Measurements from ENCODE around the gene NOL8.

Gene NOL8

DNA sequence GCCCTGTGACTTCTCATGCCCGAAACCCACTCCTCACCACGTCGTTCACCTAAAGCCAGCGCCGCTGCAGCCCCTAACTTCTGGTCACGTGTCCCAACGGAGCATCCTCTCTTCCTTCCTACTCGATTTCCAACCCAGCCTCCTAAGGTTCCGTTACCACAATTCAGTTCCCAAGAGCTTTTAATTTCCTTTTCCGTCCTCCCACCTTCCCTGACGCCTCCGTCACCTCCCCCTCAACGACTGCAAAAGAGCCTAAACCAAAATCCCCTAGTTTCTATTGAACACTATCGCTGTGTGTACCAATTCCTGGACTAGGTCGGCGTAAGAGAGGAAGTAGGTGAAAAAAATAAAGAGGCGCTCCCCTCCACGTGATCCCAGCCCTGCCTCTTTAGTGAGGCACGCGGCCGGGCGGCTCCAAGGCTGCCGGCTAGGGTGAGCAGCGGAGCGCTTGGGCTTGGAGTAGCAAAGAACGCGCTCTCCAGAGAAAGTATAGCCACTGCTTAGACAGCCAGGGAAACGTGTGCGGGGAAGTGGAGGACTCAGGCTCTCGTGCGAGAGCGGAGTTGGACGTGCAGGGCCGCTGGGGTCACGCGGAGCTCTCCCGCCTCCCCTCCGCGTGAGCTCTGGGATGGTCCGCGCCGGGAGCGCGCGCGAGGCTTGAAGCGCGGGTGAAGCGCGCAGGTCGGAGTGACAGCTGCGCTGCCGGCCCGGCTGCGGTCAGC, at the start of gene NOL8, which contains the start of gene CENPP:
Gene NOL8 (minus strand): TSS at position 82 of the 722 bp plus-strand sequence. CDS start 1,189 bp downstream, outside the sequence.
Gene CENPP (plus strand): TSS at position 685 of the 722 bp plus-strand sequence.
- peak; percentile 95 for DNase-seq

DNA sequence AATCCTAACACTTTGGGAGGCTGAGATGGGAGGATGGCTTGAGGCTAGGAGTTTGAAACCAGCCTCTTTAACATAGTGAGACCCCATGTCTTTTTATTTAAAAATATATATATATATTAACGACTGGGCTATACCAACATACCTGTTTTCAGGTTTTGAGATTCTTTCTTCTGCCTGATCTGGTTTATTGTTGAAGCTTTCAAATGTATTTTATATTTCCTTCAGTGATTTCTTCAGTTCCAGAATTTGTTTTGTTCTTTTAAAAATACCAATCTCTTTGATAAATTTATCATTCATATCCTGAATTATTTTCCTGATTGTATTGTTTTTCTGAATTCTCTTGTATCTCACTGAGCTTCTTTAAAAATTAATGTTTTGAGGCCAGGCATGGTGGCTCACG, 48.0 kb upstream of the NOL8 start:
- no peak for DNase-seq

DNA sequence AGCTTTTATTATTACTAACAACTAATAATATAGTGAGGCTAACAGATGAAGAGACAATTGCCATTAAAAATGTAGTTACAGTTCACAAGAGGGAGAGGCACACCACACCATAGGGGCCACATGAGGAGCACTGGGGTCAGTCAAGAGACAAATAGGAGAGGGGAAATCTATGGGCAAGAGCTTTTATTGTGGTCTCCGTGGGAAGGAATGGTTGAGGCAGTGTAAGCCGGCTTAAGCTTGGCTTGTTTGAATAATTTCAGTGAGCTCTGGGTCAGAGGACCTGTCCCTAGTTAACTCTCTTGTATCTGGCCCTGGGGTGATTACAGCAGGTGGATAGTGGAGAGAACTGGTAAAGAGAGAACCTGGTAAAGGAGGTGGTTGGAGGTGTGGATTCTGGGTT, 43.9 kb upstream of the NOL8 start:
- DNase-seq: no peak

DNA sequence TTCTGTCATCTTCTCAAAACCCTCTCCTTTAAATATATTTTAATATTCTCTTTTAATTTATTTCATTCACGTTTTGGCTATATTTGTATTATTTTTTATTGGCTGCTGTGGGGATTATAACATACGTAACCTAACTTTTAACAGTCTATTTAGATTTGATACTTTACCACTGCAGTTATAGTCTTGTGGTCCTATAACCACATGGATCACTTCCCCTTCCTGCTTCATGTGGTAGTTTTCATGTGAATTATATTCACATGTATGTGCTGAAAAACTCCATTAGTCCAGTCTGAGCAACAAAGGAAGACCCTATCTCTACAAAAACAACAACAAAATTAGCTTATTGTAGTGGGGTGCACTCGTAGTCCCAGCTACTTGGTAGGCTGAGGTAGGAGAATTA, 34.9 kb upstream of the NOL8 start:
- DNase-seq: no peak

DNA sequence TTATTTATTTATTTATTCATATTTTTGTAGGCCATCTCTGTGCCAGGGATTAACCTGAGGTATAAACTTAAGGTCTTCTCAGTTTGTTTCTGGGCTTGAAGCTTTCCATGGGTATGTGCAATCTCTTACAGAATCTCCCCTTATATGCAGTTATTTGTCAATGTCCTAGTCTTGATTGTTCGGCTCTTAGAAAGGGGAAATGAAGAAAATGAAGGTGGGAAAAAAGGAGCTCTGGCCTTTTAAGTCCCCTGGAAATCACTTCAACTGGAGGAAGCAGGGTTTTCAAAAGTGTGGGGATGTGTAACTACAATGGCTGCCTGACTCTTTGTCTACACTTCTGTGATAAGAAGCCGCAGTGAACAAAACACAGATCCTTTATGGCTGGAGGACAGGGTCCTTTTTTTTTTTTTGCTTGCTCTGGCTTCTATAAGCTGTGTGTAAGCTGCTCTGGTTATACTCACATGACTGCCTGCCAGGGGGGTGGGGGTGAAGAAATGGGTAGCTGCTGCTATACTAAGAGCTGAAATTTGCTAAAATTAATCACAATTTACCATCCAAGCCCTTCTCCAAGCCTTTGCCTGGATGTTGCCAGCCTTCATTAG, 34.3 kb upstream of the NOL8 start:
- DNase-seq: no peak

DNA sequence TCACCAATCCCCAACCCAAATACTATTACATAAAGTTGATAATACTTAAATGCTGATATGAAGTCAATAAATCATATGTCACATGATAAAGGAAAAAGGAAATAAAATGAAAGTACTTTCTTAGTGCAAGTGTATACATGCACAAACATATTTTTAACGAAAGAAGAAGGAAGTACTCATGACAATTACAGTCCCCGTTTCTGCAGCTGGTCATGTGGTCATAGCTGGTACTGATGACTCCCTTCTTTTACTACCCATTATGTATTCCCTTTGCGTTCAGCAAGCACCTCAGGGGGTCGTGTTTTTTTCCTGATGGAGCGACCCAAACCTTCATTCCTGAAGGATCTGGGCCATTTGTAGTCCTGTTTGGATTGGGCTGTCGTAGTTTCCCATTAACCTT, 27.9 kb upstream of the NOL8 start:
- no peak for DNase-seq

DNA sequence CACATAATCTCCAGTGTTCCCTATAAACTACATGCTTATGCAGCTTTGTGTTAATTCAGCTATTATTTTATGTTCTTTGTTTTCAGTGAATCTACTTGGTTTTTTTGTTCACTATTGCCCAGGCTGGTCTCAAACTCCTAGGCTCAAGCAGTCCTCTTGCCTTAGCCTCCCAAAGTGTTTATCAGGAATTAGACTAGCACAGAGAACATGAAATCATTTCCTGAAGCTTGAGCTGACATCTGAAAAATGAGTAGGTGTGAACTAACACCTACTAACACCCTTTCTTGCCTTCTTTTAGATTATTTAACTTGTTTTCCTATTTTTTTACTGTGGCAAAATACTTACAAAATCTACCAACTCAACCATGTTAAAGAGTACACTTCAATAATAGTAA, 25.6 kb upstream of the NOL8 start:
- no peak for DNase-seq

DNA sequence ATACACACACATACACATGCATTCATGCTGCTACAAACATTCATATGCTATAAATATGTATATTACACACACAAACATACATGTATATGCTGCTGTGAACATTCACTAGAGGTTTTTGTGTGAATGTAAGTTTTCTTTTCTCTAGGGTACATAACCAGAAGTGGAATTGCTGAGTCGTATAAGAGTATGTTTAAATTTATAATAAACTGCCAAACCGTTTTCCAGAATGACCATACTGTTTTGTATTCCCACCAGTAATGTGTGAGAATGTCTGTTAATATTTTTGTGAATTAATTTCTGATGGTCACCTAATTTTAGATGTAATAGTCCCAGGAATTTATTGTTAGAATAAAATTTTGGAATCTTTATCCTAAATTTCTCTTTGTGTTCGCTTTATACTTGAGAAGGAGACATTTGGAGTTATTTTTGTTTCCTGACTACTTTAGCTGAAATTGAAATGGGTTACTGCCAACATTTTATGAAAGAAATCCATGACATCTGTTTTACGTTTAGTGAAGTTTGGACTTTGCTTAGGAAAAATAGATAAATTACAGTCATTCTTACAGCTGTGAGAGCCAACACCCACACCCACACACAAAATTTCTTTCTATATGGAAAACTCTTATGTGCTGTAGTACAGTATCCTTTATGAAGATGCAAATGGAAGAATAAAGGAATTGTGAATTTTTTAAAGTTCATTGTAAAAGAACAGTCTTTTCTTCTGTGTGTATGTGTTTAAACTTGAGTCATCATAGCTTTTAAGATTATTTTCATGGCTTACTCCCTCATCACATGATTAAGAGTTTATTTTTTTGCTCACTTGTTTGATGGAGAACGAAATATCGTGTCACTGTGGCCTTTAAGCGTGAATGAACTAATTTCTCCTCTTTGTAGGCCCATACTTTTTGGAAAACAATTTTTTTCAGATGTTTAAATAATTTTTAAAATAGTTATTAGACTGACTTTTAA, 24.9 kb upstream of the NOL8 start:
- no peak for DNase-seq

DNA sequence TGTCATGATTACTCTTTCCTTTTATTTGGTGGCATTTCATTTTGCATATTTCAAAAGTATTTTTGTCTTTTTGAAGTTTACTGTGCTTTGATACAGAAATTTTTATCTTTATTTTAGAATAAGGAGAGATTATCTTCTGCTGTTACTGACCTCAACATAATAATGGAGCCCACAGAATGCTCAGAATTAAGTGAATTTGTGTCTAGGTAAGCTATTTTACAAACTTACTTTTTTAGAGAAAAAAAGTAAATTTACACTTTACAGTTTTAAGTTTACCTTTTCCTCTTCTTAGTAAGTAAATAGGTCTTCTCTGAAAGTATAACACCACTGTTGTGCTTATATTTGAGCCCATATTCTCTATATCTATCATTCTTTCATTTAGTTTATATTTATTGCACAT, 20.4 kb upstream of the NOL8 start:
- DNase-seq: no peak

DNA sequence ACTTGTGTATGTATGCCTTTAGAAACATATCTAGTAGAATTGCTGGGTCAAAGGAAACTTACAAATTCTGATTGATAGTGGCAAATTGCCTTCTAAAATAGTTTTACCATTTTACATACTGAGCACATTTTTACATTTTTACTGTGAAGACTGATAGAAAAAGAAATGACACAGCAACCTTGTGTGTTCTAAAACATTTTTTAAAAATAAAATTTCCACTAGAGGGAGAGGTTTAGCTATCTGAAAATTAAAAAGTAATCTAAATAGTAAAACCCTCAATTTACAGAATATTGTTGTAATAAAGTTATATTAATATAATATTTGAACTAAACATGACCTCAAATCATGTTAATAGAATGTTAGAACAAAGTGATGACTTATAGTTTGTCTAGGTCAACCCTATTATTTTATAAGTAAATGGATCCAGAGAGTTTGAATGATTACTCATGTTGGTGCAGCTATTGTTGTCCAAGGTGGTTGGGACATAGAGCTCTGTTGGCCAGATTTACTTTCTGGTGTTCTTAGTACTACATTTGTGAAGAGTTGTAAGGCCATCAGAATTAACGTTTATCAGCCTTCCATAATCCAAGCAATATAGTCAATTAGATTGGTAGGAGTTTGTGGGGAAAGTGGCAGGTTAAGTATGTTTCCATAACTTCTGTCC, 17.8 kb upstream of the NOL8 start:
- DNase-seq: no peak

DNA sequence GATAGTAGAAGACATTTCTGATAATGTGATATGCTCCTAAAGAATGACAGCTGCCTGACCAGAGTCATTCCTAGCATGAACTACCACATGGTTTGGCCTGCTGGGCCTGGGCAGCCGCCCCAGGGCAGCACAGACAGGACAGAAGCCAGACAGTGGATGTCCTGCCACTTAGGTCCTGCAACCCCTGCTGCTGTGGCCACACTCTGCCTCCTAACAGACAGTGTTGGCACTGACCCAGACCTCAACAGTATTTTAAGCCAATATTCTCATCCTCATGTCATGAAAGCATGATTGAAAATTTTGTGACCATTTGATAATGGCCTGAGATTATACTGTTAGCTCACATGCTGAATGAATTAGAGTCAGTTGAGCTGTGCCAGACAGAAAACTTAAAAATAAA, 16.4 kb upstream of the NOL8 start:
- DNase-seq: no peak

DNA sequence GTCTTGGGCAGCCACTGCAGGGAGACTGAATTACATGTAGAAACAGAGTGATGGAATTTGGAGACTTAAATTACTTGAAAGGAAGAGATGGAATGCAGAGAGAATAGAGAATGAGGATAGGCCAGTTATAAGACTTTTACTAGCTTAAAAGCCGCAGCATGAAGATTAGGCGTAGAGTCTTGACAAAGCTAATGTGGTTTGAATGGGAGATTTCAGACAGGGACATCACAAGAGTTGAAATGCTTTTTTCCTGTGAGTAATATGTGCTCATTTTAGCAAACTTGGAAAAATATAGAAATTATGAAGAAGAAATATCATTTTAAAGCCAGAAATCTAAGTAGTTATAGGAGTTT, 8.1 kb upstream of the NOL8 start:
- no peak for DNase-seq

DNA sequence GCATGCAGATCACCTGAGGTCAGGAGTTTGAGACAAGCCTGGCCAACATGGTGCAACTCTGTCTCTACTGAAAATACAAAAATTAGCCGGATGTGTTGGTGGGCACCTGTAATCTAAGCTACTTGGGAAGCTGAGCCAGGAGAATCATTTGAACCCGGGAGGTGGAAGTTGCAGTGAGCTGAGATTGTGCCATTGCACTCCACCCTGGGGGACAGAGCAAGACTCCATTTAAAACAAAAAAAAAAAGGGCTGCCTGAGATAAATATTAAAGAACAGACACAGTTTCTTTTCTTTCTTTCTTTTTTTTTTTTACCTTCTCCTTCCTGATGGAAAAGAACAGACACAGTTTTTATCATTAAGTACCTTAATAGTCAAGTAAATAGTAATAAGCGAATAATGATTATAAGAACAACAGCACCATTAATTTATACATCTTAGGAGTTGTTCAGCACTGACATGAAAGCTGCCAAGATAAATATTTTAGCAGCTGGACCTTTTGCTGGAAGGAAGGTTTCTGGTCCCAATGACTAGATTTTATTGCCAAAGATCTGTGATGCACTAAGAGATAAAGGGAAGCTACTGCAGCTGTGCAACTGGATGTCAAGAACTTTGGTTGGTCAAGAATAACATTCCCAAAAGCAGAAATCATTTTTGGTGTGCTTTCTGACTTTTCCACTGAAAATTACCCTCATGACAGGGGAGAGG, 7.6 kb upstream of the NOL8 start:
- no peak for DNase-seq

DNA sequence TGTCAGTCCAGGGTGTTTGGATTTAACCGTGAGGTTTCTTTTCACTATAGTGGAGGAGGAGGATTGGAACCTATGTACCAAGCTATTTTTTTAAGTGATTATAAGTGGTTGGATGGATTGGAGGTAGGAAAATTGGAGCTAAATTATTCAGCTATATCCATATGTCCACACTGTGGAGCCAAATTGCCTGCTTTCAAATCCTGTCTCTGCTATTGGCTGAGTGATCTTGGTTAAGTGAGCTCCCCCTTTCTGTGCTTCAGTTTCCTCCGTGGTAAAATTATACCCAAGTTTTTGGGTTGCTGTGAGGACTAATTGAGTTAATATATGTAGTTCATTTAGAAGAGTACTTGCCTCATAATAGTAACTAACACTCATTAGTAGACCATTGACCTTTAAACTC, 3.1 kb upstream of the NOL8 start:
- DNase-seq: peak; percentile 12

DNA sequence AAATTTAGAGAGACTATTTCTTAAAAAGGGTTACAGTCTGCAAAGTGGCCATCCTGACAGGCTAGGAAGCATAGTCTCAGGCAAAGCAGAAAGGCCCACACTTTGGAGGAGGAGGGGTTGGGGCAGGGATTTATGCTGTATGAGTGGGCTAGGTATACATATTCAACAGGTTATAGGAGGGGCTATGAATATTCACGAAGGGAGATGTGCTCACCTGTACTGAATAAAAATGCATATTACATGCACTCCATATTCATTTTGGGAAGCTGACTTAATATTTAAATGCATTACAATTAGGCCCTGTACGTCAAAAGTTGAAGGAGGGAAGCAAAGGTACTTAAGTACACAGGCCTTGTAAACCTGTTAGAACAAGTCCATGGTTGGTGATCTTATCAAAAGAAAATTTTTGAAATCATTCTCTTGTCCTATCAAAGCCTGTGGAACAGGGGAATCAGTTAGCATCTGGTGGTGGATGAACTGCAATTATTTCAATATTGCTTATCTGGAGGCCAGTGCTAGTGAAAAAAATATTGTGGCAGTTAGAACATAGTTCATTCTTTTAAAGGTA, 2.2 kb upstream of the NOL8 start:
- no peak for DNase-seq

DNA sequence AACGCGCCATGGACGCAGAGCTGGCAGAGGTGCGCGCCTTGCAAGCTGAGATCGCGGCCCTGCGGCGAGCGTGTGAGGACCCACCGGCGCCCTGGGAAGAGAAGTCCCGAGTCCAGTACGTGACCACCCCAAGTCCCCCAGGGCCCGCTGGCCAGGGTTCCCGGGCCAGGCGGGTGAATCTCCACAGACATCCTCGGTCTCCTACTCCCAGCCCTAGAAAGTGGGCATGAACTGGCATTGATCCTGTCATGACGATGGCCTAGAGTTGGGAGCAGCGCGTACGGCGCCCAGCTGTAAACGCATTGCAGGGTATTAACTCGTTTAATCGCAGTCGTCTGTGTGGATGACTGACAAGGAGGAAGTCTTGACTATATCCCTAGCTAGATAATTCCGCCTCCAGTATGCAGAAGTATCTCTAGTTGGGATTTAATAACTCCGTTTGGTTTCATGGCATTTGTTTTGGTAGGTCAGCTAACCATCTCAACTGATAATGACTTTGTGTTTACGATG, 896 bp upstream of the NOL8 start:
- DNase-seq: no peak

DNA sequence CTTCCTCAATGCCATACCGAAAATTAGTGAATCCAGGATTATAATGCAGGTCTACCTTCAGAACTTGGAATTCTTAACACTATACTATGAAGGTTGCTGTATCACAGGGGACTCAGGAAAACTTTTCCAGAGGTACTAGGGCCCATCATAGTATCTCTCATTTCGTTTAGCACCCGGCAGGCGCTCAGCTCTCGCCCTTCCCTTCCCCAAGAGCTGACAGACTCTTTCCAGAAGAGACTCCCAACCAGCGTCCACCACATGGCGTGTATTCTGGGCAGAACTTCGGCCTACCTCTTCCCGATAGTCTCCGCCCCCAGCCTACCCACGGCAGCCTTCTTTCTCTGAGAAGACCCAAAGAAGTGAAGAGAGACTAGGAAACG, 271 bp downstream of the NOL8 start:
- no peak for DNase-seq

DNA sequence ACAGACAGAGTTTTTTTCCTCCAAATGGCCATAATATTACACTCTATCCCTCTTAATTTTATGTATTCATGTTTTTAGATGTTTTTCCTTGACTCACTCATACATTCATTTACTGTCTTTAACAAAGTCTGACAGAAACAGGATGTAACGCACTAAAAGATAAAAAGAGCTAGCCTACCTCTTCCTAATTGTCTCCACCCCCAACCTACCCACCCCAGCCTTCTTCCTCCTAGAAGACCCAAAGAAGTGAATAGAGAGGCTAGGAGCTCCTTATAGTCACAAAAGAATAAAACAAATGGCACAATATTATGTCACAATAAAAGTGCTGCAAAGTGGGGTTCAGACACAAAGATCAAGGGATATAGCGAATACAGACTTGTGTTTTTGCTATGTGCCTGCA, 719 bp downstream of the NOL8 start:
- DNase-seq: no peak

DNA sequence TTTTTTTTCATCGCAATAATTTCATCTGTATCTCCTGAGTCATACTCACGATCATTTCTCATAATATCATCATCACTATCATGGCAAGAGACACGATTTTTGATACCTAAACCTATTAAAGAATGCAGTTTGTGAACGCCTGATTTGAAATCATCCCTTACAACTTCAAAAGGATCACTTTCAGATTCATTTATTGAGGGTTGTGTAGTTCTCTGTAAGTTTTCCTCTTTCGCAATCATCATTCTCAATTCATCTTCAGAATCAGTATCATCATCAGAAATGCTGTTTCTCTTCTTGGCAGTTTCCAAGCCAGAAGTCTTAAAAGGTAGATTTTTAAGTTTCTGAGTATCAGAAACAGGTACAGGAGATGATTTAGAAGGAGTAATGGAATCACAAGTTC, 9.7 kb downstream of the NOL8 start:
- no peak for DNase-seq

DNA sequence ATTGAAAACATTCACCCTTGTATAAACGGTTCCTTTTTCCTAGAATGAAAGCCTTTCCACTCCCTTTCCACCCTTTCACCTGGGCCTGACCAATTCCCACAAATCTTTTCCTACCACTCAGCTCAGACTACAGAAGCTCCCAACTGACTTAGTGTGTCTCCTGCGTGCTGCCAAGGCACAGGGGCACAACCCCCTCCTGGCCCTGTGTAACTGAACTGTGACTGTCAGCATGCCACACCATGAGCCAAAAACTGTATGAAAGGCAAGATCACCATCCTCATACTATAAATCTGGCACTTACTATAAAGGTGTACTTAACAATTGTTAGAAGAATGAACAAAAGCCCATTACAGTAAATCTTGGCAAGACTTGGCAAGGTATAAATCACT, 11.5 kb downstream of the NOL8 start:
- DNase-seq: no peak

DNA sequence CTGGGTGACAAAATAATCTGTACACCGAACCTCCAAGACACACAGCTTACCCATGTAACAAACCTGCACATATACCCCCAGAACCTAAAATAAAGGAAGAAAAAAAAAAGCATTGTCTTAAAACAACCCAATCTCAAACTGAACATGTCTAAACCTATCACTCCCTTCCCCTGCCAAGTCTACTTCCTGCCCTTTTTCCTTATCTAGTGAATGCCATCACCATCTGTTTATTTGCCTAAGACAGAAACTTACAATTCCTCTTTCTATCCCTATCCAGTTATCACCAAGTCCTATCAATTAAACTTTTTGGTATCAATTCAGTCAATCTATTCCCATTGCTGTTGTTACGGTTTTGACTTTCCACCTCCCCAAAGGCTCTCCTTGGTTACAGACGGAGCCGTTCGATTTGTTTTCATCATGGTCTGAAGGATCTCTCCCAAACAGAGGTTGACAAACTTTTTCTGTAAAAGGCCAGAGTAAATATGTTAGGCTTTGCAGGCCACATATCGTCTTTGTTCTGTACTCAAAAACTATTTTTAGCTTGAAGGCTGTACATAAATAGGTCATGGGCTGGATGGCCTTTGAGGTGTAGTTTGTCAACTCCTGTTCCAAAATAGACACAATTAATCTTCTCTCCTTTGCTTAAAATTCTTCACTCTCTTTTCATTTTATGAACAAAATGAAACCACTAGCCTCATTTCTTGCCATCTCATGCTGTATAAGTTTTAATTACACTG, 12.1 kb downstream of the NOL8 start:
- no peak for DNase-seq
